Adrenal gland (tissue), 12 donors: ENCODE measurements around the gene STEAP3. TPM values are rescaled to one million over a fixed set of nuclear protein-coding genes. Genes with fewer than 3 reads are reported as not detected.

Experiments used
- DNase-seq, 7 donors: peaks; one replicate each; pipeline ENCODE4 v3.0.0-alpha.2; 2019 to 2020
- H3K27ac ChIP-seq, 5 donors: fragments of 200-600 bp; sonication (generic) in 4 of 5; 1 replicate in 3 of 5; 2 replicates in 2 of 5; pipeline versions ENCODE4 v1.5.1 to v1.8.0; 2016 to 2020; ENCODE audit warnings: mild to moderate bottlenecking in 1 of 5
- H3K27me3 ChIP-seq: fragments of 200-600 bp; 2 replicates; pipeline ENCODE4 v1.8.0; 2021
- H3K36me3 ChIP-seq, 2 donors: fragments of 200-600 bp; replicated peaks in 1 of 2; 1 replicate in 1 of 2; 2 replicates in 1 of 2; pipeline versions ENCODE4 v1.5.1 to v1.8.0; 2018 to 2022
- H3K4me1 ChIP-seq, 2 donors: fragments of 200-600 bp; replicated peaks in 1 of 2; 1 replicate in 1 of 2; 2 replicates in 1 of 2; pipeline versions ENCODE4 v1.5.1 to v1.8.0; 2018 to 2021
- H3K4me3 ChIP-seq, 4 donors: fragments of 200-600 bp; sonication (generic) in 3 of 4; one replicate each; pipeline ENCODE4 v1.5.1; 2016 to 2018
- H3K9me3 ChIP-seq, 3 donors: fragments of 200-600 bp; sonication (generic) in 1 of 3; replicated peaks in 1 of 3; 1 replicate in 2 of 3; 2 replicates in 1 of 3; pipeline versions ENCODE4 v1.5.1 to v1.8.0; 2016 to 2021
- POLR2A ChIP-seq, 2 donors: fragments of 450-650 bp; IDR thresholded peaks; one replicate each; pipeline ENCODE4 v1.6.1; 2017; ENCODE audit warnings: antibody characterized with exemption in 2 of 2, mild to moderate bottlenecking in 2 of 2, moderate library complexity in 1 of 2
- WGBS, 4 donors: extraction: QIAGEN DNeasy Blood & Tissue Kit in 2 of 4; methylation state at CpG; one replicate each; pipeline versions ENCODE4 v1.1.5 to v1.1.7; 2013 to 2017; 5-methylcytosine and 5-hydroxymethylcytosine counted together
- intact Hi-C, 2 donors: fragments of 100-400 bp; cut with DNase I; formaldehyde crosslinking; loops; one replicate each; pipeline versions ENCODE4 v1.14.1 to v1.15.0; 2022 to 2023
- polyA plus RNA-seq, 3 donors: library from polyadenylated mRNA; stranded (reverse); fragments of 200-250 nt in 2 of 3; fragments of 350-450 nt in 1 of 3; fragmentation: Illumina TruSeq in 1 of 3; extraction: RNeasy Lipid Tissue Mini Kit (QIAGEN cat#74804) in 1 of 3; gene quantifications; one replicate each; pipeline ENCODE4 v1.2.3, GENCODE V29; 2013 to 2014
- total RNA-seq, 9 donors: library from RNA; depleted of rRNA in 4 of 9; stranded (reverse); fragments of >200 nt in 4 of 9; fragments of 120-200 nt in 1 of 9; fragmentation: NEBNext Ultra II Directional in 1 of 9; extraction: Animal tissue kit (Norgen Biotek cat#: 25700) in 1 of 9; gene quantifications; one replicate each; pipeline versions ENCODE4 v1.1.0 to v1.2.4, GENCODE V29; 2013 to 2023
- TF ChIP-seq, protein P1 (sequence below), 6 experiments: fragments of 450-650 bp in 4 of 6; fragments of 200-600 bp in 2 of 6; sonication (generic) in 1 of 6; IDR thresholded peaks; 1 replicate in 5 of 6; 2 replicates in 1 of 6; pipeline versions ENCODE4 v1.5.1 to v1.8.0; 2016 to 2021; ENCODE audit warnings: antibody characterized with exemption in 6 of 6, mild to moderate bottlenecking in 2 of 6, moderate library complexity in 1 of 6
- donor health status: healthy with polysubstance abuse.
- donor health status: Bipolar disorder and iron deficiency.
- donor health status: DM: yes; HTN: yes; CAD: no.
- donor health status: DM: no; HTN: no; CAD: no.
- donor health status: DM: no; HTN: no; CAD: no.
- donor health status: DM: yes; HTN: yes; CAD: no.

The STEAP3 gene
- total and polyA plus RNA-seq, 12 donors: 1.3 to 48.2 (median 6.9) TPM

DNA sequence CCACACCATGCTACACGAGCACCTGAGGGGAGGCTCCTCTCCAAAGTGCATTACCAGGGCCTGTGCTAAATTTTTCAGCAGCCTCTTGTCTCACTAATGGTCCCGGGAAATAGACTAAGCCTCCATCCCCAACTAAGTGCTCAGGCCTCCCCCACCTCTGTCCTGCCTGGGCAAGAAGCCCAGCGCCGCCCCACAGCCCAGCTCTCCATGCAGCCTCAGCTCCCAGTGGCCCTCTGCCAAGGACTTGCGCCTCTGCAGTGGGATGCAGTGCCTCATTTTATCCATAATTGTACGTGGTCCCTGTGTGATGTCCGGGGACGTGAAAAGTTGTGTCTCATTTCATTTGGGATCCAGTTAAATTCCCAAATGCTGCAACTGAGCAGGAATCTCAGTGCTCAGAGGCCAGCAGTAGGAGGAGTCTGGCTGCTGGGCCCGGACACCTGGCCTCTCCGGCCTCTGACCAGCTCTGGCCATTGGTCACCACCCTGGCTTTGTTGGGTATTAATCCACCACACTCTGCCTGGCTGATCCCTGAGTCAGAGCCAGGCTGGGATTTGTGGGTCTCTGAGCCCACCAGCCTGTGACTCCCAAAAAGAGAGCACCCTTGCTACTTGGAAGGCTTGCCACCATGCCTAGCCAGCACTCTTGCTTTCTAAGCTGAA, 11.4 kb upstream of the STEAP3 start:
- Histone ChIP-seq H3K9me3 (no peaks in the 10 kb centered on the region), H3K4me3 (no peak overlapping the region), H3K27ac (no peak overlapping the region), H3K36me3 (no peaks in the 10 kb centered on the region), H3K27me3 (no peaks in the 10 kb centered on the region), H3K4me1 (no peaks in the 10 kb centered on the region)
- TF ChIP-seq, protein P1, sequence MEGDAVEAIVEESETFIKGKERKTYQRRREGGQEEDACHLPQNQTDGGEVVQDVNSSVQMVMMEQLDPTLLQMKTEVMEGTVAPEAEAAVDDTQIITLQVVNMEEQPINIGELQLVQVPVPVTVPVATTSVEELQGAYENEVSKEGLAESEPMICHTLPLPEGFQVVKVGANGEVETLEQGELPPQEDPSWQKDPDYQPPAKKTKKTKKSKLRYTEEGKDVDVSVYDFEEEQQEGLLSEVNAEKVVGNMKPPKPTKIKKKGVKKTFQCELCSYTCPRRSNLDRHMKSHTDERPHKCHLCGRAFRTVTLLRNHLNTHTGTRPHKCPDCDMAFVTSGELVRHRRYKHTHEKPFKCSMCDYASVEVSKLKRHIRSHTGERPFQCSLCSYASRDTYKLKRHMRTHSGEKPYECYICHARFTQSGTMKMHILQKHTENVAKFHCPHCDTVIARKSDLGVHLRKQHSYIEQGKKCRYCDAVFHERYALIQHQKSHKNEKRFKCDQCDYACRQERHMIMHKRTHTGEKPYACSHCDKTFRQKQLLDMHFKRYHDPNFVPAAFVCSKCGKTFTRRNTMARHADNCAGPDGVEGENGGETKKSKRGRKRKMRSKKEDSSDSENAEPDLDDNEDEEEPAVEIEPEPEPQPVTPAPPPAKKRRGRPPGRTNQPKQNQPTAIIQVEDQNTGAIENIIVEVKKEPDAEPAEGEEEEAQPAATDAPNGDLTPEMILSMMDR (IDR thresholded peaks at IDR 0.05): no peak
- TF ChIP-seq POLR2A (IDR thresholded peaks at IDR 0.05): no peak
- intact Hi-C loops: no loop called here
- WGBS, 4 donors: 71 to 85% (median 80%) methylated on average over 9 to 10 of the region's 10 CpGs
- DNase-seq: no peak

DNA sequence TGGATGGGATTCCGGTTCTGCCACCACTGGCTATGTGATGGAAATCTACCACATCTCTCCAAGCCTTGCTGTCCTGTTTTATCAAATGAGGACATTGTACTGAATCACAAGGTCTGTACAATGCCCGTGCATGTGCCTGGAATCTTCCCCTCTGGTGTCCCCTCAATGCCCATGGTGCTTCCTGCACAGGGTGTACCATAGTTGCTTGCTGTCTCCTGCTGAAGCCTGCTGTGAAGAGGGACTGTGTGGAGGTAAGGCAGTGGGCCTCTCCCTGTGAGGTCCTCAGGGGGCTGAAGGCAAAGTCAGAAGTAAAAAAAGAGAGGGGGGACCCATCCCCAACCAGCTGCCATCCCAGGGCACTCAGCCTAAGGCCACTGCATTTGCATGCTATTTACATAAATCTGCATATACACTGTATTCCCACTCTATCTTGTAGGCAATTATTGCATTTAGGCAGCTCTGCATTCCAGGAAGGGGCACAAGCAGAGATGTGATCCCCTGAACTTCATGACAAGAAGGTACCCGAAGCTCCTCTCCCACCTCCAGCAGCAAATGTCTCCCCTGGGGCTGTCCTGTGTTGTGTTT, 9.1 kb upstream of the STEAP3 start:
- H3K4me1 ChIP-seq: no peaks in the 10 kb centered on the region
- no peak for DNase-seq
- H3K9me3 ChIP-seq: no peaks in the 10 kb centered on the region
- H3K36me3 ChIP-seq: no peaks in the 10 kb centered on the region
- H3K27ac ChIP-seq: no peak overlapping the region
- WGBS, 4 donors: 79 to 90% (median 83%) methylated on average over 2 to 3 of the region's 3 CpGs
- TF ChIP-seq, protein P1 (IDR thresholded peaks at IDR 0.05): no peak
- no peak for TF ChIP-seq POLR2A (IDR thresholded peaks at IDR 0.05)
- intact Hi-C loops: no loop called here
- H3K27me3 ChIP-seq: no peaks in the 10 kb centered on the region
- no peak overlapping the region for H3K4me3 ChIP-seq

DNA sequence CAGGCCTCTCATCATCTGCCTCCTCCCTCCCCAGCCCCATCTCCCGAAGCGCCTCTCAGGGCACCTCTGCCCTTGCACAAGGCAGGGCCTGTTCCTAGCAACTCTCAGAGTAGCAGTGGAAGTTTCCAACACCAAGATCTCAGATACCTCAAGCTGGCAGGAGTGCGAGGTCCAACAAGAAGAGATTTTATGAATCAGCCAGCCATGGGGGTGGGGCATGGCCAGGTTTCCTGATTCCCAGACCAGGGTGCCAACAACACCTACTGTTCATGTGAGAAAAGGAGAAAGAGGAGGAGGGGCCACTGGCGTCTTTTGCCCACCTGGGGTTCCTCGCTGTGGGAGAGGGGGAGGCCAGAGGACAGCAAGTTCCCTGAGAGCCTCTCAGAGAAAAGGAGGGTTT, 6.6 kb upstream of the STEAP3 start:
- no peaks in the 10 kb centered on the region for H3K9me3 ChIP-seq
- H3K4me1 ChIP-seq: no peaks in the 10 kb centered on the region
- no peaks in the 10 kb centered on the region for H3K27me3 ChIP-seq
- H3K27ac ChIP-seq: no peak overlapping the region
- intact Hi-C loops: no loop called here
- 91 to 97% (median 93%) methylated on average over 5 of the region's 5 CpGs for WGBS, 4 donors
- no peaks in the 10 kb centered on the region for H3K36me3 ChIP-seq
- H3K4me3 ChIP-seq: no peak overlapping the region
- no peak for DNase-seq
- TF ChIP-seq, protein P1 (IDR thresholded peaks at IDR 0.05): no peak
- TF ChIP-seq POLR2A (IDR thresholded peaks at IDR 0.05): no peak

DNA sequence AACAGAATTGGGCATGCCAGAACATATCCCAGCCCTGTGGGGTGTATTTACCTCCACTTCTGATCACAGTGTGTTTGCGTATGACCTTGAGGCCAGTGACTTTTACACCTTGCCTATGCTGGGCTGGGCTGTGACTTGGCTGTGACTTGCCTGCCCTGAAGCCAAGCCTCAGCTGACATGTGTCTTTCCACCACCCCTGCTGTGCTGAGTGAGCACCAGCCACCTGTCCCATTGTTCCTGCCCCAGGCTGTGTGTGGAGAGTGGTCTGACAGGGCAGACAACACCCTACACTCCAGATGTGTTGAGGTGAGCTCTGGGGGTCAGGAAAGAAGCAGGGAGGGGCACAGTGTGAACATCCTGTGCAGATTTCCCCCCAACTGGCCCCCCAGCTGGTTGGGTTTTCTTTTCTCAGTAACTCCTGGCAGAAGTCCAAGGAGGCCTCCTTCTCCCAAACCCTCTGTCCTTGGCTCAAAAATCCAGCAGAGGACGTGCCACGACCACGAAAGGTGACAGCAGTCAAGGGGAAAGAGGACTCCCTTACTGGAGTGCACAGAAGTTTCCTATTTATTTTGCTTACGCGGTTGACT, 5.1 kb upstream of the STEAP3 start:
- TF ChIP-seq, protein P1 (IDR thresholded peaks at IDR 0.05): peak in 5 of 6 experiments; percentile 44 to 57 (median 53)
- no peak for TF ChIP-seq POLR2A (IDR thresholded peaks at IDR 0.05)
- WGBS, 4 donors: 41 to 45% (median 42%) methylated on average over 6 of the region's 6 CpGs
- intact Hi-C loops: no loop called here
- Histone ChIP-seq H3K4me1 (no peaks in the 10 kb centered on the region), H3K4me3 (no peak overlapping the region), H3K9me3 (no peaks in the 10 kb centered on the region), H3K27ac (no peak overlapping the region), H3K27me3 (no peaks in the 10 kb centered on the region), H3K36me3 (no peaks in the 10 kb centered on the region)
- DNase-seq: peak; percentile 30 to 71 (median 62)
